Activated B cell treated with CpG ODN at 0.5 μM for 24 hours (primary cell): ENCODE results near the gene FHIP1B. TPM values are rescaled to one million over a fixed set of nuclear protein-coding genes. Genes with fewer than 3 reads are reported as not detected.

Source experiments
- ATAC-seq: fragments of 200-7000 bp; cut with Tn5 transposase; one replicate; pipeline ENCODE4 v1.10.0; 2021; ENCODE audit warnings: low read depth, mild to moderate bottlenecking, moderate library complexity
- CTCF ChIA-PET: fragments of 350-600 bp; sonication (Branson Sonifier 250); formaldehyde crosslinking; loops from one replicate; lab custom pipeline; 2021; ENCODE audit warnings: antibody characterized with exemption; lab: Charles Lee
- POLR2A ChIA-PET: fragments of 350-600 bp; sonication (Branson Sonifier 250); formaldehyde crosslinking; loops from one replicate; lab custom pipeline; 2021; ENCODE audit warnings: antibody characterized with exemption; lab: Charles Lee
- DNase-seq: peaks from one replicate; pipeline ENCODE4 v3.0.0; 2022
- H3K27ac Mint-ChIP-seq: one replicate; pipeline ENCODE4 v1.8.0; 2020; ENCODE audit warnings: mixed read lengths
- H3K27me3 Mint-ChIP-seq: one replicate; pipeline ENCODE4 v1.8.0; 2021; ENCODE audit warnings: mixed read lengths
- H3K36me3 Mint-ChIP-seq: one replicate; pipeline ENCODE4 v1.8.0; 2021; ENCODE audit warnings: low read depth, mixed read lengths
- H3K4me1 Mint-ChIP-seq: one replicate; pipeline ENCODE4 v1.8.0; 2021; ENCODE audit warnings: mixed read lengths
- H3K4me3 Mint-ChIP-seq: one replicate; pipeline ENCODE4 v1.8.0; 2020; ENCODE audit warnings: mild to moderate bottlenecking, mixed read lengths
- H3K9me3 Mint-ChIP-seq: one replicate; pipeline ENCODE4 v1.8.0; 2020; ENCODE audit warnings: mixed read lengths
- CTCF ChIP-seq: fragments of 200-600 bp; IDR thresholded peaks from one replicate; pipeline ENCODE4 v1.8.0; 2022; ENCODE audit warnings: antibody characterized with exemption, mild to moderate bottlenecking
- intact Hi-C: fragments of 100-400 bp; cut with micrococcal nuclease; formaldehyde crosslinking; loops from one replicate; pipeline ENCODE4 v1.15.1; 2024
- total RNA-seq: library from RNA; stranded (reverse); gene quantifications from 2 replicates; pipeline ENCODE4 v1.2.3, GENCODE V29; 2022

The FHIP1B gene
- total RNA-seq, 1 donor from 2014 or later, result 32.8 TPM

GRCh38 chr11:6233984-6234386 lies 451 bp downstream of the FHIP1B start:
- H3K27ac Mint-ChIP-seq, result peak overlapping the region; percentile 92
- intact Hi-C loops, result loop anchor here (1.0 to 10.0 kb wide), 8 partner anchors 156 to 1625 kb away; partner anchors contain the start of genes ARFIP2, ILK, MRPL17 and RRP8
- POLR2A ChIA-PET, result interaction anchor here (0.6 to 2.1 kb wide), 4 partner anchors 9 to 1753 kb away, joined by 3 to 9 read pairs (median 4); partner anchors contain the start of genes EIF3F and SMPD1
- DNase-seq (no peak), ATAC-seq (no peak)
- peaks cover 2% of the 10 kb centered on the region for H3K27me3 Mint-ChIP-seq
- H3K4me1 Mint-ChIP-seq, result peaks cover 34% of the 10 kb centered on the region
- CTCF ChIA-PET, result no interaction called here
- peak overlapping the region; percentile 99 for H3K4me3 Mint-ChIP-seq
- TF ChIP-seq CTCF, result no peak
- peaks cover 12% of the 10 kb centered on the region for H3K36me3 Mint-ChIP-seq
- H3K9me3 Mint-ChIP-seq, result no peaks in the 10 kb centered on the region

- Mint-ChIP-seq H3K9me3 (no peaks in the 10 kb centered on the region), H3K27ac (no peak overlapping the region), H3K4me3 (peak overlapping the region; percentile 47), H3K27me3 (no peaks in the 10 kb centered on the region), H3K36me3 (peaks cover 12% of the 10 kb centered on the region), H3K4me1 (peaks cover 34% of the 10 kb centered on the region)
- intact Hi-C loops, result loop anchor here (5.0 to 10.0 kb wide), 2 partner anchors 512 to 606 kb away; partner anchors contain the start of gene TRIM34
- no peak for TF ChIP-seq CTCF
- CTCF ChIA-PET, result no interaction called here
- ATAC-seq (no peak), DNase-seq (no peak)
- POLR2A ChIA-PET, result no interaction called here
These were observed 1.5 kb downstream of the FHIP1B start for GRCh38 chr11:6232899-6233298.

DNA sequence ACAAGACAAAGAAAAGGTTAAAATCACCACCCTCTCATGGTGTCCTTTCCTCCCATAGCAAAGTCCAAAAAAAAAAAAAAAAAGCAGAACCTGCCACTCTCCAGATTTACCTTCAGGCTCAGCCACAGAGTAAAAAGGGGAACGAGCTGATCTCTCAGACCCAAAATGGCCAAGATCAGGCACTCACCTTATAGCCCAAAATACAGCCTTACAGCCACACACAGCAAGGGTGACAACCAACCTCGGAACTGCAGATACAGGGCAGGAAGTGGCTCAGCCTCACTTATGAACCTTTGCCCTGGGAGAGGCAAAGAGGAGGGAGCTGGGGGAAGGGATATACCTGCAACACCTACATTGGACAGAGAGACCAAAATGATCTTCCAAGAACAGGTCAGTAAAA lies 4.5 kb downstream of the FHIP1B start:
- ChIA-PET CTCF (no interaction called here), POLR2A (interaction anchor here (0.7 kb wide), 1 partner anchor 192 kb away, joined by 3 read pairs; no protein-coding TSS in a partner anchor)
- H3K27ac Mint-ChIP-seq, result no peak overlapping the region
- H3K4me1 Mint-ChIP-seq, result peaks cover 48% of the 10 kb centered on the region
- intact Hi-C loops, result loop anchor here (5.0 to 10.0 kb wide), 2 partner anchors 515 to 603 kb away; partner anchors contain the start of gene TRIM34
- no peak for TF ChIP-seq CTCF
- H3K36me3 Mint-ChIP-seq, result peaks cover 24% of the 10 kb centered on the region
- DNase-seq (no peak), ATAC-seq (no peak)
- no peaks in the 10 kb centered on the region for H3K27me3 Mint-ChIP-seq
- no peak overlapping the region for H3K4me3 Mint-ChIP-seq
- H3K9me3 Mint-ChIP-seq, result no peaks in the 10 kb centered on the region

- peaks cover 39% of the 10 kb centered on the region for H3K4me1 Mint-ChIP-seq
- intact Hi-C loops, result no loop called here
These were observed 5.9 kb downstream of the FHIP1B start for GRCh38 chr11:6228520-6228919.

DNA sequence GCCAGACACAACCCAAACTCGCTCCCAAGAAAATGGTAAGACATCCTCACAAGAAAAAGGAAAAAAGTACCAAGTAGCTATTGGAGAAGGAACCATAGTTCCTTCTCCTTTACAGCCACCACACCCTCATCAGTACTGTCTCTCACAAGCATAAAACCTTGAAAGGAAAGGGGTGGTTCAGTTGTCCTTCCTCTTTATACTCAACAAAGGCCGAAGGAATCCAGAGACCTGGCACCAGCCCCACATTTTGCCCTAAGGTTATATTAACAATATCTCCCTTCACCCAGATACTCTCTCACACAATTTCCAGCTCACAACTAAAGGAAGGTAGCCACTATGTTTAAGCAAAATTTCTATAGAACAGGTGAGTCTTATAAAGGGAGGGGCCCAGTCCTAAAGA lies 8.5 kb downstream of the FHIP1B start:
- peaks cover 35% of the 10 kb centered on the region for H3K4me1 Mint-ChIP-seq
- H3K27ac Mint-ChIP-seq, result no peak overlapping the region
- intact Hi-C loops, result no loop called here
- no peaks in the 10 kb centered on the region for H3K9me3 Mint-ChIP-seq
- POLR2A ChIA-PET, result interaction anchor here (2.5 kb wide), 1 partner anchor 9 kb away, joined by 9 read pairs; the partner anchor contains the start of gene FHIP1B
- ATAC-seq (no peak), DNase-seq (no peak)
- CTCF ChIA-PET, result no interaction called here
- H3K4me3 Mint-ChIP-seq, result no peak overlapping the region
- H3K36me3 Mint-ChIP-seq, result peaks cover 54% of the 10 kb centered on the region
- H3K27me3 Mint-ChIP-seq, result no peaks in the 10 kb centered on the region
- TF ChIP-seq CTCF, result no peak

More at GRCh38 chr11:6228520-6228919, 5.9 kb downstream of the FHIP1B start:
- Mint-ChIP-seq H3K36me3 (peaks cover 31% of the 10 kb centered on the region), H3K9me3 (no peaks in the 10 kb centered on the region), H3K27me3 (no peaks in the 10 kb centered on the region), H3K4me3 (no peak overlapping the region), H3K27ac (no peak overlapping the region)
- no peak for TF ChIP-seq CTCF
- ChIA-PET CTCF (no interaction called here), POLR2A (no interaction called here)
- no peak for DNase-seq
- ATAC-seq, result no peak
